A549 treated with CpdA at 1 μM for 4 hours (cell line): ENCODE data around the gene SYN1. TPM values are rescaled to one million over a fixed set of nuclear protein-coding genes. Genes with fewer than 3 reads are reported as not detected.

Experiments
- total RNA-seq: library from RNA; stranded (reverse); fragments of 200-300 nt; extraction: Qiagen RNA extraction; gene quantifications from 5 replicates; pipeline ENCODE4 v1.2.3, GENCODE V29; 2022; ENCODE audit warnings: low read depth

The SYN1 gene
- 0.08 to 0.50 TPM (median 0.30 TPM) in 5 replicates for total RNA-seq

GRCh38 chrX:47619486-47620302 lies at the start of gene SYN1:
TSS of gene SYN1 (minus strand) at chrX:47619857. CDS start at chrX:47619728, 129 bp downstream.

GRCh38 chrX:47658684-47659420 lies 39.2 kb upstream of the SYN1 start, which contains the start of gene UXT:
TSS of gene UXT (minus strand) at chrX:47659180. CDS start at chrX:47658927, 253 bp downstream.

GRCh38 chrX:47650164-47651042 lies 30.7 kb upstream of the SYN1 start, which contains the start of gene ELK1:
TSS of gene ELK1 (minus strand) at chrX:47650563. CDS start at chrX:47641441, 9,122 bp downstream.

GRCh38 chrX:47629419-47630200 lies 10.0 kb upstream of the SYN1 start, which contains the start of gene CFP:
TSS of gene CFP (minus strand) at chrX:47629930. CDS start at chrX:47629844, 86 bp downstream.

GRCh38 chrX:47581731-47582647 lies 37.7 kb downstream of the SYN1 start, which contains the start of gene TIMP1:
TSS of gene TIMP1 (plus strand) at chrX:47582436. CDS start at chrX:47583416, 980 bp downstream.

GRCh38 chrX:47560934-47561658 lies 58.6 kb downstream of the SYN1 start, which contains the start of gene ARAF:
TSS of gene ARAF (plus strand) at chrX:47561205. CDS start at chrX:47562968, 1,763 bp downstream.

Other genes with a start within 250 kb of the SYN1 start
- gene ZNF157, start 249.3 kb downstream of the SYN1 start, total RNA-seq = 0.05 TPM in 1 of 5 replicates, not detected in the others
- 3.1 to 4.5 TPM (median 4.1 TPM) in 5 replicates for gene ZNF41, start 136.6 kb downstream of the SYN1 start, total RNA-seq
- 49.9 to 62.4 TPM (median 56.1 TPM) in 5 replicates for gene ARAF, start 58.7 kb downstream of the SYN1 start, total RNA-seq
- 247 to 297 TPM (median 283 TPM) in 5 replicates for gene TIMP1, start 37.4 kb downstream of the SYN1 start, total RNA-seq
- gene CFP, start 10.1 kb upstream of the SYN1 start, total RNA-seq = 0.34 to 0.93 TPM (median 0.59 TPM) in 5 replicates
- 32.9 to 38.2 TPM (median 36.8 TPM) in 5 replicates for gene ELK1, start 30.7 kb upstream of the SYN1 start, total RNA-seq
- 162 to 187 TPM (median 182 TPM) in 5 replicates for gene UXT, start 39.3 kb upstream of the SYN1 start, total RNA-seq
- 5.4 to 6.8 TPM (median 6.0 TPM) in 5 replicates for gene ZNF81, start 217.0 kb upstream of the SYN1 start, total RNA-seq